ENCODE measurements around the gene GPBP1. TPM values are rescaled to one million over a fixed set of nuclear protein-coding genes. Genes with fewer than 3 reads are reported as not detected.

GPBP1 gene
- total RNA-seq, 1 experiment from 2014 or later, result 112 TPM

- H2BK15ac ChIP-seq (ENCODE audit: low read depth, low read length), result no peak overlapping the region
- H2BK120ac ChIP-seq (ENCODE audit: low read depth, low read length, poor library complexity, severe bottlenecking), result no peak overlapping the region
- H2BK12ac ChIP-seq (ENCODE audit: insufficient read length, low read depth, low read length), result no peak overlapping the region
- no peak overlapping the region for H2AFZ ChIP-seq (ENCODE audit: low read length)
- H3K18ac ChIP-seq (ENCODE audit: insufficient read length, low read depth, low read length), result no peak overlapping the region
- DNase-seq, result no peak
- H3K9me3 ChIP-seq (ENCODE audit: control insufficient read depth, low read depth, low read length), result no peaks in the 10 kb centered on the region
- Mint-ChIP-seq H3K9me3 (peaks cover 3 to 11% of the 10 kb centered on the region in 2 experiments), H3K27ac (no peak overlapping the region), H3K27me3 (ENCODE audit: low read depth) (no peaks in the 10 kb centered on the region; the same call in 1 of the 2 replicates), H3K4me3 (no peak overlapping the region), H3K4me1 (no peaks in the 10 kb centered on the region), H3K36me3 (ENCODE audit: insufficient read depth in 1 of 3, low read depth in 3 of 3) (peaks cover 0 to 4% (median 2%) of the 10 kb centered on the region in 3 experiments; a peak in 2 of 7 replicates)
- H2BK5ac ChIP-seq (ENCODE audit: insufficient read length, low read length), result no peak overlapping the region
- WGBS (ENCODE audit: extremely low coverage, insufficient read length, low lambda C conversion rate), result no CpG with 5 or more reads among the region's 2 CpGs
- H3K79me1 ChIP-seq (ENCODE audit: insufficient read depth, low read depth, low read length, poor library complexity, severe bottlenecking), result no peaks in the 10 kb centered on the region
- H3K27me3 ChIP-seq (ENCODE audit: insufficient read depth, low read length), result no peaks in the 10 kb centered on the region
- H3K9ac ChIP-seq (ENCODE audit: extremely low read depth, insufficient read length, low read length), result no peak overlapping the region
- TF ChIP-seq CTCF (conservative IDR thresholded peaks at IDR 0.05), result no peak
- no peaks in the 10 kb centered on the region for H4K20me1 ChIP-seq (ENCODE audit: control insufficient read depth, insufficient read depth, insufficient read length)
- H4K91ac ChIP-seq (ENCODE audit: insufficient read length, low read depth, low read length), result no peak overlapping the region
- no peak overlapping the region for H3K14ac ChIP-seq (ENCODE audit: insufficient read depth, low read length)
- no peak overlapping the region for H2AK5ac ChIP-seq (ENCODE audit: insufficient read length, low read length)
- H4K5ac ChIP-seq (ENCODE audit: insufficient read length, low read depth, low read length), result no peak overlapping the region
- no peak overlapping the region for H3K23ac ChIP-seq (ENCODE audit: insufficient read length, low read depth, low read length)
- H3K79me2 ChIP-seq (ENCODE audit: insufficient read depth, low read length), result no peaks in the 10 kb centered on the region
- no peak overlapping the region for H3K56ac ChIP-seq (ENCODE audit: insufficient read length, low read depth, low read length)
- no peak overlapping the region for H3K27ac ChIP-seq (ENCODE audit: insufficient read length, low read depth, low read length)
- no peak overlapping the region for H3K4ac ChIP-seq (ENCODE audit: low read depth, low read length)
- H3K4me2 ChIP-seq (ENCODE audit: insufficient read depth, insufficient read length, low read length), result no peak overlapping the region
- H3K4me1 ChIP-seq (ENCODE audit: insufficient read depth, low read length), result no peaks in the 10 kb centered on the region
- H4K8ac ChIP-seq (replicated peaks; ENCODE audit: insufficient read length, low read depth, low read length), result no peak overlapping the region
- no peak overlapping the region for H3T11ph ChIP-seq (ENCODE audit: low read length)
- H2BK20ac ChIP-seq (ENCODE audit: low read depth, low read length, poor library complexity, severe bottlenecking), result no peak overlapping the region
- no peaks in the 10 kb centered on the region for H3K23me2 ChIP-seq (ENCODE audit: insufficient read length, low read depth, low read length, poor library complexity, severe bottlenecking)
Observed at GRCh38 chr5:57157131-57157530, 16.7 kb upstream of the GPBP1 start.
